Activated CD4-positive, alpha-beta memory T cell treated with anti-CD3 and anti-CD28 coated beads, Interleukin-2, amount 10 ng/mL, durations not matched to agents 7 days and 5 days (primary cell): ENCODE measurements around the gene RHOC. TPM values are rescaled to one million over a fixed set of nuclear protein-coding genes. Genes with fewer than 3 reads are reported as not detected.

Experiments
- CTCF ChIA-PET: fragments of 350-600 bp; sonication (Branson Sonifier 250); formaldehyde crosslinking; loops from one replicate; lab custom pipeline; 2021; ENCODE audit warnings: antibody characterized with exemption, inconsistent platforms; lab: Charles Lee
- POLR2A ChIA-PET: fragments of 350-600 bp; sonication (Branson Sonifier 250); formaldehyde crosslinking; loops from one replicate; lab custom pipeline; 2021; ENCODE audit warnings: antibody characterized with exemption; lab: Charles Lee
- DNase-seq: peaks from one replicate; pipeline ENCODE4 v3.0.0-alpha.2; 2020
- H3K27ac Mint-ChIP-seq: one replicate; pipeline ENCODE4 v1.8.0; 2021; ENCODE audit warnings: mild to moderate bottlenecking, mixed read lengths
- H3K27me3 Mint-ChIP-seq: one replicate; pipeline ENCODE4 v1.8.0; 2021; ENCODE audit warnings: mixed read lengths
- H3K36me3 Mint-ChIP-seq: one replicate; pipeline ENCODE4 v1.8.0; 2021; ENCODE audit warnings: low read depth, mixed read lengths
- H3K4me1 Mint-ChIP-seq: one replicate; pipeline ENCODE4 v1.8.0; 2021; ENCODE audit warnings: mixed read lengths
- H3K4me3 Mint-ChIP-seq: one replicate; pipeline ENCODE4 v1.8.0; 2021; ENCODE audit warnings: mild to moderate bottlenecking, mixed read lengths
- H3K9me3 Mint-ChIP-seq: one replicate; pipeline ENCODE4 v1.8.0; 2021; ENCODE audit warnings: mixed read lengths
- total RNA-seq, 2 experiments: library from RNA; stranded (reverse); gene quantifications; one replicate each; pipeline ENCODE4 v1.2.3, GENCODE V29; 2021

The RHOC gene
- total RNA-seq, 2 experiments from 2014 or later = 87.1 to 92.4 TPM

GRCh38 chr1:112697781-112698201, 9.1 kb downstream of the RHOC start:
- POLR2A ChIA-PET = interaction anchor here (1.8 to 5.9 kb wide), 2 partner anchors 11 to 22 kb away, joined by 9 to 34 read pairs; partner anchors contain the start of gene MOV10

GRCh38 chr1:112696578-112697314, 10.2 kb downstream of the RHOC start:
- ChIA-PET POLR2A (interaction anchor here (5.9 kb wide), 1 partner anchor 21 kb away, joined by 34 read pairs; the partner anchor contains the start of gene MOV10), CTCF (interaction anchor here (1.5 kb wide), 1 partner anchor 19 kb away, joined by 4 read pairs; the partner anchor contains the start of gene PPM1J)
- no peak overlapping the region for H3K27ac Mint-ChIP-seq
- H3K4me3 Mint-ChIP-seq = no peak overlapping the region
- peaks cover 27% of the 10 kb centered on the region for H3K4me1 Mint-ChIP-seq
- no peak for DNase-seq
- peaks cover 45% of the 10 kb centered on the region for H3K36me3 Mint-ChIP-seq
- H3K9me3 Mint-ChIP-seq = no peaks in the 10 kb centered on the region
- H3K27me3 Mint-ChIP-seq = no peaks in the 10 kb centered on the region

More at GRCh38 chr1:112697781-112698201, 9.1 kb downstream of the RHOC start:
- no peak for DNase-seq
- Mint-ChIP-seq H3K27me3 (no peaks in the 10 kb centered on the region), H3K4me1 (peaks cover 38% of the 10 kb centered on the region), H3K9me3 (no peaks in the 10 kb centered on the region), H3K4me3 (no peak overlapping the region), H3K36me3 (peaks cover 48% of the 10 kb centered on the region), H3K27ac (no peak overlapping the region)
- CTCF ChIA-PET = interaction anchor here (1.5 kb wide), 1 partner anchor 18 kb away, joined by 4 read pairs; the partner anchor contains the start of gene PPM1J

DNA sequence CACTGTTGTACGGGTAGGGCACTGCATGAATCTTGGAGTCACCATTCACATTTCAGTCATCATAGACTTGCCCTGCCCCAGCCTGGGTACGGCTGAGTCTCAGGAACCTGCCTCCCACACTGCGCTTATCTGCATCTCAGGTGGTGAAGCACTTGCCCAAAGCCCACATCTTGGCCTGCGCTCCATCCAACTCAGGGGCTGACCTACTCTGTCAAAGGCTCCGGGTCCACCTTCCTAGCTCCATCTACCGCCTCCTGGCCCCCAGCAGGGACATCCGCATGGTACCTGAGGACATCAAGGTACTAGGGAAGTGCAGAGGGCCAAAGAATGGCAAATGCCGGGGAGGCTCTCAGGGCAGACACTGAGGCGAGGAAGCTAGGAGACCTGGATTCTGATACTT, 11.7 kb downstream of the RHOC start:
- Mint-ChIP-seq H3K27me3 (no peaks in the 10 kb centered on the region), H3K4me1 (peaks cover 13% of the 10 kb centered on the region), H3K27ac (no peak overlapping the region), H3K4me3 (no peak overlapping the region), H3K9me3 (no peaks in the 10 kb centered on the region), H3K36me3 (peaks cover 42% of the 10 kb centered on the region)
- CTCF ChIA-PET = no interaction called here
- DNase-seq = no peak
- POLR2A ChIA-PET = interaction anchor here (0.7 kb wide), 1 partner anchor 9 kb away, joined by 4 read pairs; no protein-coding TSS in a partner anchor

DNA sequence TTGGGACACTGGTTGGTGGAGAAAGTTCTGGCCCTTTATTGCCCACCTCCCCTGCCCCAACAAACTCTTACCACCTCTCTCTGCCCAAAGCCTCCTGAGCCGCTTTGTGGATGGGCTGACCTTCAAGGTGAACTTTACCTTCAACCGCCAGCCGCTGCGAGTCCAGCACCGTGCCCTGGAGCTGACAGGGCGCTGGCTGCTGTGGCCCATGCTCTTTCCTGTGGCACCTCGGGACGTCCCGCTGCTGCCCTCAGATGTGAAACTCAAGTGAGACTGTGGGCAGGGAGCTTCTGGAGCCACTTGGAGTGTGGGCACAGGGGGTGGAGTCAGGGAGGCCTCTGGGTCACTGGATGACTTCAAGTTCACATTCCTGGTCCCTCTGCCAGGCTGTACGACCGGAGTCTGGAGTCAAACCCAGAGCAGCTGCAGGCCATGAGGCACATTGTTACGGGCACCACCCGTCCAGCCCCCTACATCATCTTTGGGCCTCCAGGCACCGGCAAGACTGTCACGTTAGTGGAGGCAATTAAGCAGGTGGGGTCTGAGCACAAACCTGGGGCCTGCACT, 12.5 kb downstream of the RHOC start:
- H3K9me3 Mint-ChIP-seq = no peaks in the 10 kb centered on the region
- ChIA-PET CTCF (no interaction called here), POLR2A (interaction anchor here (1.5 to 1.6 kb wide), 2 partner anchors 20 to 77 kb away, joined by 3 to 5 read pairs; partner anchors contain the start of gene MOV10)
- peaks cover 42% of the 10 kb centered on the region for H3K36me3 Mint-ChIP-seq
- no peaks in the 10 kb centered on the region for H3K27me3 Mint-ChIP-seq
- no peak overlapping the region for H3K4me3 Mint-ChIP-seq
- peaks cover 6% of the 10 kb centered on the region for H3K4me1 Mint-ChIP-seq
- no peak overlapping the region for H3K27ac Mint-ChIP-seq
- no peak for DNase-seq

GRCh38 chr1:112693821-112694220, 13.1 kb downstream of the RHOC start:
- Mint-ChIP-seq H3K36me3 (peaks cover 40% of the 10 kb centered on the region), H3K9me3 (no peaks in the 10 kb centered on the region), H3K4me1 (peaks cover 3% of the 10 kb centered on the region), H3K27me3 (no peaks in the 10 kb centered on the region), H3K4me3 (no peak overlapping the region), H3K27ac (no peak overlapping the region)
- ChIA-PET CTCF (interaction anchor here (0.7 kb wide), 1 partner anchor 1170 kb away, joined by 3 read pairs; no protein-coding TSS in a partner anchor), POLR2A (interaction anchor here (1.5 to 1.6 kb wide), 2 partner anchors 20 to 76 kb away, joined by 3 to 5 read pairs; partner anchors contain the start of gene MOV10)
- no peak for DNase-seq

- ChIA-PET CTCF (no interaction called here), POLR2A (interaction anchor here (1.5 kb wide), 1 partner anchor 75 kb away, joined by 3 read pairs; no protein-coding TSS in a partner anchor)
Measured at GRCh38 chr1:112692681-112693080, 14.2 kb downstream of the RHOC start.

GRCh38 chr1:112689842-112690237, 17.1 kb downstream of the RHOC start:
- CTCF ChIA-PET = no interaction called here

More at GRCh38 chr1:112692681-112693080, 14.2 kb downstream of the RHOC start:
- Mint-ChIP-seq H3K4me1 (peaks cover 4% of the 10 kb centered on the region), H3K27me3 (no peaks in the 10 kb centered on the region), H3K27ac (no peak overlapping the region), H3K9me3 (no peaks in the 10 kb centered on the region), H3K36me3 (peaks cover 40% of the 10 kb centered on the region), H3K4me3 (no peak overlapping the region)
- DNase-seq = no peak

DNA sequence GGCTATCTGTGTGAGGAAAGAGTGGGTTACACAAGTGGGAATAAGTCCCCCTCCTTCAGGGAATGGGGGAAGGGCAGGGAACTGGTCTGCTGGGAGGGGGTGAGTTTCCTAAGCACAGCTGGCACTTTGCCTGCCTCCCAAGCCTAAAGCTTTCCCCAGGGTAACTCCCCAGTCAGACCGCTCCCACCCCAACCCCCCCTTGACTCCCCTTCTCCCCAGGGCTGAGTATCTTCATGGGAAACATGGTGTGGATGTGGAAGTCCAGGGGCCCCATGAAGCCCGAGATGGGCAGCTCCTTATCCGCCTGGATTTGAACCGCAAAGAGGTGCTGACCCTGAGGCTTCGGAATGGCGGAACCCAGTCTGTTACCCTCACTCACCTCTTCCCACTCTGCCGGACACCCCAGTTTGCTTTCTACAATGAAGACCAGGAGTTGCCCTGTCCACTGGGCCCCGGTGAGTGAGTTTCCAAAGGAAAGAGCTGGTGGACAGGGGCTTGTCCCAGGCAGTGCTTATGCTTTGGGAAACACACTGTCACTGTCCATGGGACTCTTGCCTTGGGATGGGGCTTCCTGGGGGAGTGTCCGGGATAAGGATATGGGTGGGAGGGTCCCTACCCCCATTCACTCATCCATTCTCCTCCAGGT, 17.6 kb downstream of the RHOC start:
- CTCF ChIA-PET = no interaction called here
- no peaks in the 10 kb centered on the region for H3K27me3 Mint-ChIP-seq
- H3K4me1 Mint-ChIP-seq = peaks cover 4% of the 10 kb centered on the region
- no peak overlapping the region for H3K4me3 Mint-ChIP-seq
- H3K36me3 Mint-ChIP-seq = peaks cover 33% of the 10 kb centered on the region
- POLR2A ChIA-PET = interaction anchor here (1.1 kb wide), 1 partner anchor 15 kb away, joined by 3 read pairs; the partner anchor contains the start of gene MOV10
- no peak overlapping the region for H3K27ac Mint-ChIP-seq
- DNase-seq = no peak
- H3K9me3 Mint-ChIP-seq = no peaks in the 10 kb centered on the region

More at GRCh38 chr1:112689842-112690237, 17.1 kb downstream of the RHOC start:
- H3K36me3 Mint-ChIP-seq = peaks cover 33% of the 10 kb centered on the region
- H3K4me3 Mint-ChIP-seq = no peak overlapping the region
- H3K4me1 Mint-ChIP-seq = peaks cover 4% of the 10 kb centered on the region
- no peaks in the 10 kb centered on the region for H3K27me3 Mint-ChIP-seq
- POLR2A ChIA-PET = no interaction called here
- no peak for DNase-seq
- H3K27ac Mint-ChIP-seq = no peak overlapping the region
- H3K9me3 Mint-ChIP-seq = no peaks in the 10 kb centered on the region

DNA sequence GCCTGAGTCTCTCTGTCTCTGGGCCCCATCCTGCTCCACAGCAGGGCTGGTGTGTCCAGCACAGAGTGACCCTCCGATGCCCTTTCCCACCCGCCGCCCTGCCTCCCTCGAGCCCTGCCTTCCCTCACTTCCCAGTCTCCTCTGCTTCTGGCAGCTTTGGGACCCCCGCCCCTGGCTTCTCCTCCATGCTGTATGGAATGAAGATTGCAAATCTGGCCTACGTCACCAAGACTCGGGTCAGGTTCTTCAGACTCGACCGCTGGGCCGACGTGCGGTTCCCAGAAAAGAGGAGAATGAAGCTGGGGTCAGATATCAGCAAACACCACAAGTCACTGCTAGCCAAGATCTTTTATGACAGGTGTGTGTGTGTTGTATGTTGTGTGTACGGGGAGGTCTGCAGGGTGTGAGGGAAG, 18.1 kb downstream of the RHOC start:
- Mint-ChIP-seq H3K9me3 (no peaks in the 10 kb centered on the region), H3K27me3 (no peaks in the 10 kb centered on the region), H3K4me1 (peaks cover 4% of the 10 kb centered on the region), H3K36me3 (peaks cover 33% of the 10 kb centered on the region), H3K27ac (no peak overlapping the region), H3K4me3 (no peak overlapping the region)
- CTCF ChIA-PET = no interaction called here
- POLR2A ChIA-PET = interaction anchor here (1.1 kb wide), 1 partner anchor 14 kb away, joined by 3 read pairs; the partner anchor contains the start of gene MOV10
- no peak for DNase-seq

- POLR2A ChIA-PET = interaction anchor here (1.1 kb wide), 1 partner anchor 13 kb away, joined by 3 read pairs; the partner anchor contains the start of gene MOV10
- CTCF ChIA-PET = no interaction called here
Measured at GRCh38 chr1:112687785-112688496, 19.0 kb downstream of the RHOC start.

DNA sequence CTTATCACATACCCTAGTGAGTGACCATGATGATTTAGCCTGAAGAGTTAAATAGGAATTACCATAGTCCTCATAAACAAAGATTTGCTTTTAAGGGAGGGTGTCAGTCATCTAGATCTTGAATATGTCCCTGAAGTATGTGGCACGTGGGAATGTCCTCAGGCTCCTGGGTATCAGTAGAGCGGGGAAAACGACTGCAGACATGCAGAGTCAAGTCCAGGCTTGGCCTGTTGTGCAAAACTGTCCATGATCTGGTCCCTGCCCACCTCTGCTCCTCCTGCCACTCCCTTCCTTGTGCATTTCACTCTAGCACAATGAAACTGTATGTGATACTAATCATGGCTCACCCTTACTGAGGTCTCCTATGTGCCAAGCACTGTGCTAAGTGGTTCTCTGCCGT, 19.6 kb downstream of the RHOC start:
- no peaks in the 10 kb centered on the region for H3K27me3 Mint-ChIP-seq
- no peak overlapping the region for H3K4me3 Mint-ChIP-seq
- no peak for DNase-seq
- peaks cover 4% of the 10 kb centered on the region for H3K4me1 Mint-ChIP-seq
- CTCF ChIA-PET = no interaction called here
- POLR2A ChIA-PET = no interaction called here
- no peak overlapping the region for H3K27ac Mint-ChIP-seq
- H3K9me3 Mint-ChIP-seq = no peaks in the 10 kb centered on the region
- peaks cover 30% of the 10 kb centered on the region for H3K36me3 Mint-ChIP-seq

More at GRCh38 chr1:112687785-112688496, 19.0 kb downstream of the RHOC start:
- Mint-ChIP-seq H3K9me3 (no peaks in the 10 kb centered on the region), H3K36me3 (peaks cover 31% of the 10 kb centered on the region), H3K27me3 (no peaks in the 10 kb centered on the region), H3K4me1 (peaks cover 4% of the 10 kb centered on the region), H3K4me3 (no peak overlapping the region), H3K27ac (no peak overlapping the region)
- no peak for DNase-seq

- Mint-ChIP-seq H3K4me1 (peaks cover 4% of the 10 kb centered on the region), H3K27me3 (no peaks in the 10 kb centered on the region), H3K27ac (no peak overlapping the region), H3K9me3 (no peaks in the 10 kb centered on the region), H3K36me3 (peaks cover 28% of the 10 kb centered on the region), H3K4me3 (no peak overlapping the region)
- DNase-seq = no peak
- ChIA-PET POLR2A (interaction anchor here (2.3 kb wide), 1 partner anchor 11 kb away, joined by 6 read pairs; the partner anchor contains the start of gene MOV10), CTCF (no interaction called here)
Measured at GRCh38 chr1:112686835-112687234, 20.1 kb downstream of the RHOC start.
